H1 (cell line): ENCODE data around the gene PROSER3. TPM values are rescaled to one million over a fixed set of nuclear protein-coding genes. Genes with fewer than 3 reads are reported as not detected.

Experiments used
- CTCF ChIA-PET: fragments of 300-600 bp; sonication (Branson Sonifier 250); formaldehyde crosslinking; loops from one replicate; lab custom pipeline; 2021; ENCODE audit not compliant: partially characterized antibody; lab: Charles Lee
- POLR2A ChIA-PET: fragments of 300-600 bp; sonication (Branson Sonifier 250); formaldehyde crosslinking; loops from one replicate; lab custom pipeline; 2021; ENCODE audit warnings: inconsistent platforms; ENCODE audit not compliant: partially characterized antibody; lab: Charles Lee
- DNase-seq, 2 experiments: peaks; one replicate each; pipeline versions ENCODE4 v3.0.0 to v3.0.0-alpha.2; 2010 to 2022; ENCODE audit warnings: low spot score in 2 of 2, low read depth in 1 of 2, mixed read lengths in 1 of 2
- FAIRE-seq: peaks from 2 replicates; lab custom pipeline; 2011; peaks lifted over from hg19 to GRCh38; lab: Jason Lieb, UNC
- H2AFZ ChIP-seq: 2 replicates; pipeline ENCODE4 v1.8.1; 2012; ENCODE audit warnings: low read length, inconsistent platforms
- H2AK5ac ChIP-seq: 2 replicates; pipeline ENCODE4 v1.6.1; 2013; ENCODE audit warnings: low read depth, low read length
- H2BK120ac ChIP-seq: replicated peaks from 2 replicates; pipeline ENCODE3; 2013; ENCODE audit warnings: low read depth, low read length, inconsistent platforms
- H2BK12ac ChIP-seq: 2 replicates; pipeline ENCODE4 v1.6.1; 2013; ENCODE audit warnings: low read depth, low read length
- H2BK15ac ChIP-seq: 2 replicates; pipeline ENCODE4 v1.6.1; 2013; ENCODE audit warnings: low read length
- H2BK20ac ChIP-seq: 2 replicates; pipeline ENCODE4 v1.6.1; 2013; ENCODE audit warnings: low read length
- H2BK5ac ChIP-seq: 2 replicates; pipeline ENCODE4 v1.6.1; 2013; ENCODE audit warnings: low read depth, low read length
- H3K14ac ChIP-seq: 2 replicates; pipeline ENCODE4 v1.6.1; 2013; ENCODE audit warnings: inconsistent platforms; ENCODE audit not compliant: insufficient read length
- H3K18ac ChIP-seq: 2 replicates; pipeline ENCODE4 v1.6.1; 2013; ENCODE audit warnings: low read length; ENCODE audit errors: extremely low read depth
- H3K23ac ChIP-seq: 2 replicates; pipeline ENCODE4 v1.6.1; 2013; ENCODE audit warnings: inconsistent platforms; ENCODE audit not compliant: insufficient read length
- H3K23me2 ChIP-seq: 2 replicates; pipeline ENCODE4 v1.6.1; 2013; ENCODE audit warnings: low read depth, low read length
- H3K27ac ChIP-seq: 2 replicates; pipeline ENCODE4 v1.6.1; 2011; ENCODE audit warnings: low read depth, low read length, inconsistent platforms
- H3K27me3 ChIP-seq, 4 experiments: replicated peaks in 1 of 4; 1 replicate in 1 of 4; 2 replicates in 3 of 4; pipeline versions ENCODE4 v1.6.1 to v1.8.1; 2011 to 2013; ENCODE audit warnings: low read length in 3 of 4, mild to moderate bottlenecking in 3 of 4, inconsistent platforms in 2 of 4, mixed read lengths in 2 of 4, moderate library complexity in 1 of 4; ENCODE audit not compliant: control insufficient read depth in 3 of 4, insufficient read depth in 3 of 4; ENCODE audit errors: extremely low read depth in 1 of 4
- H3K36me3 ChIP-seq, 4 experiments: 2 replicates each; pipeline versions ENCODE4 v1.6.1 to v1.8.1; 2011 to 2013; ENCODE audit warnings: mild to moderate bottlenecking in 4 of 4, low read length in 3 of 4, moderate library complexity in 2 of 4, control low read depth in 1 of 4, inconsistent platforms in 1 of 4; ENCODE audit not compliant: insufficient read depth in 4 of 4, control insufficient read depth in 2 of 4
- H3K4ac ChIP-seq: replicated peaks from 2 replicates; pipeline ENCODE3; 2013; ENCODE audit warnings: low read length, low read depth, mixed read lengths, inconsistent platforms; ENCODE audit not compliant: insufficient read length
- H3K4me1 ChIP-seq, 4 experiments: replicated peaks in 1 of 4; 1 replicate in 1 of 4; 2 replicates in 3 of 4; pipeline versions ENCODE4 v1.6.1 to v1.8.1; 2011 to 2013; ENCODE audit warnings: low read length in 3 of 4, inconsistent platforms in 2 of 4, mixed read lengths in 1 of 4; ENCODE audit not compliant: insufficient read depth in 4 of 4, control insufficient read depth in 3 of 4
- H3K4me2 ChIP-seq, 2 experiments: 2 replicates each; pipeline versions ENCODE4 v1.6.1 to v1.8.1; 2011 to 2013; ENCODE audit warnings: low read depth in 2 of 2, low read length in 2 of 2, control low read depth in 1 of 2, inconsistent platforms in 1 of 2, mild to moderate bottlenecking in 1 of 2; ENCODE audit not compliant: insufficient read depth in 1 of 2
- H3K4me3 ChIP-seq, 4 experiments: fragments of 200-600, 300-600 bp in 1 of 4; sonication (generic), shearing (Covaris generic), sonication (Bioruptor Twin) in 1 of 4; 2 replicates each; pipeline versions ENCODE4 v1.5.1 to v1.8.1; 2011 to 2016; ENCODE audit warnings: low read length in 4 of 4, low read depth in 3 of 4, control low read depth in 2 of 4, inconsistent platforms in 2 of 4, mild to moderate bottlenecking in 2 of 4, mixed read lengths in 1 of 4, moderate library complexity in 1 of 4; ENCODE audit not compliant: insufficient read depth in 2 of 4; ENCODE audit errors: extremely low read depth in 1 of 4
- H3K56ac ChIP-seq: replicated peaks from 2 replicates; pipeline ENCODE3; 2013; ENCODE audit warnings: low read depth, mild to moderate bottlenecking, mixed read lengths, low read length, inconsistent platforms; ENCODE audit not compliant: insufficient read length
- H3K79me1 ChIP-seq: 2 replicates; pipeline ENCODE4 v1.6.1; 2013; ENCODE audit warnings: low read depth, low read length, control low read depth
- H3K79me2 ChIP-seq, 2 experiments: 2 replicates each; pipeline versions ENCODE4 v1.6.1 to v1.8.1; 2012 to 2013; ENCODE audit warnings: low read length in 2 of 2, mild to moderate bottlenecking in 2 of 2, inconsistent platforms in 1 of 2; ENCODE audit not compliant: insufficient read depth in 2 of 2, control insufficient read depth in 1 of 2
- H3K9ac ChIP-seq, 4 experiments: replicated peaks in 1 of 4; 1 replicate in 1 of 4; 2 replicates in 3 of 4; pipeline versions ENCODE4 v1.6.1 to v1.8.1; 2011 to 2013; ENCODE audit warnings: low read depth in 3 of 4, low read length in 3 of 4, control low read depth in 2 of 4, mild to moderate bottlenecking in 2 of 4, moderate library complexity in 2 of 4, inconsistent platforms in 1 of 4; ENCODE audit errors: extremely low read depth in 1 of 4
- H3K9me3 ChIP-seq, 2 experiments: 2 replicates each; pipeline versions ENCODE4 v1.6.1 to v1.8.1; 2012 to 2013; ENCODE audit warnings: mild to moderate bottlenecking in 2 of 2, moderate library complexity in 2 of 2, control low read depth in 1 of 2, inconsistent platforms in 1 of 2, low read depth in 1 of 2, low read length in 1 of 2, mixed read lengths in 1 of 2; ENCODE audit not compliant: insufficient read depth in 2 of 2
- H4K20me1 ChIP-seq, 2 experiments: replicated peaks in 1 of 2; 2 replicates each; pipeline versions ENCODE3 to v1.8.1; 2011 to 2013; ENCODE audit warnings: inconsistent platforms in 2 of 2, low read length in 2 of 2, mild to moderate bottlenecking in 1 of 2; ENCODE audit not compliant: insufficient read depth in 2 of 2, control insufficient read depth in 1 of 2
- H4K5ac ChIP-seq: 2 replicates; pipeline ENCODE4 v1.6.1; 2013; ENCODE audit warnings: low read length, low read depth, mixed read lengths, inconsistent platforms; ENCODE audit not compliant: insufficient read length
- H4K8ac ChIP-seq: 2 replicates; pipeline ENCODE4 v1.8.0; 2013; ENCODE audit warnings: mild to moderate bottlenecking, moderate library complexity, low read length, inconsistent platforms; ENCODE audit not compliant: insufficient read depth; ENCODE audit errors: extremely low read depth
- H4K91ac ChIP-seq: replicated peaks from 2 replicates; pipeline ENCODE3; 2013; ENCODE audit warnings: low read length, mixed read lengths, inconsistent platforms; ENCODE audit not compliant: insufficient read length
- ASH2L ChIP-seq: fragments of 200-600, 300-600 bp; sonication (generic); IDR thresholded peaks from one replicate; pipeline ENCODE4 v1.7.1; 2017; ENCODE audit warnings: low read length
- FOSL1 ChIP-seq: IDR thresholded peaks from 2 replicates; pipeline ENCODE4 v1.6.1; 2011; ENCODE audit warnings: mild to moderate bottlenecking, low read depth, low read length, moderate library complexity; ENCODE audit not compliant: insufficient read depth
- KDM5A ChIP-seq: fragments of 200-600 bp; IDR thresholded peaks from 2 replicates; pipeline ENCODE4 v1.7.1; 2012; ENCODE audit warnings: mild to moderate bottlenecking, low read length, inconsistent platforms, mixed read lengths
- PHF8 ChIP-seq: fragments of 200-600 bp; sonication (generic); conservative IDR thresholded peaks from 2 replicates; pipeline ENCODE4 v1.7.1; 2012; ENCODE audit warnings: low read depth, mild to moderate bottlenecking, inconsistent platforms, low read length, moderate library complexity
- RNF2 ChIP-seq: fragments of 200-900, 300-1000 bp; sonication (generic); IDR thresholded peaks from 2 replicates; pipeline ENCODE4 v1.7.1; 2016; ENCODE audit warnings: borderline replicate concordance, low read depth, mild to moderate bottlenecking, antibody characterized with exemption, low read length; ENCODE audit not compliant: poor library complexity, severe bottlenecking; ENCODE audit errors: missing control alignments
- TAF7 ChIP-seq: optimal IDR thresholded peaks from 2 replicates; pipeline ENCODE3; 2011; ENCODE audit warnings: low read depth, mild to moderate bottlenecking, inconsistent platforms, low read length, moderate library complexity, borderline replicate concordance
- YY1 ChIP-seq: IDR thresholded peaks from 2 replicates; pipeline ENCODE4 v1.6.1; 2011; ENCODE audit warnings: low read depth, mild to moderate bottlenecking, low read length
- WGBS, 2 experiments: shearing (Covaris generic) in 1 of 2; methylation state at CpG; one replicate each; pipeline versions ENCODE4 v1.1.6 to v1.1.7; 2013 to 2015; ENCODE audit warnings: low lambda C conversion rate in 2 of 2, mixed read lengths in 2 of 2, inconsistent platforms in 1 of 2, low coverage in 1 of 2, missing lambda C conversion rate in 1 of 2; ENCODE audit not compliant: insufficient replicate concordance in 2 of 2, insufficient coverage in 1 of 2, insufficient read length in 1 of 2; ENCODE audit errors: extremely low coverage in 1 of 2, missing lambda C conversion rate in 1 of 2; 5-methylcytosine and 5-hydroxymethylcytosine counted together
- polyA plus RNA-seq, 7 experiments: library from polyadenylated mRNA; depleted of rRNA in 3 of 7; stranded (reverse) in 5 of 7; unstranded in 2 of 7; fragments of >200 nt in 5 of 7; fragments of 200-250 nt in 2 of 7; gene quantifications; 1 replicate in 5 of 7; 2 replicates in 1 of 7; 4 replicates in 1 of 7; pipeline versions ENCODE4 v1.2.1 to v1.2.3, GENCODE V29; 2011 to 2013; ENCODE audit warnings: missing spikeins in 2 of 7, mixed read lengths in 2 of 7
- total RNA-seq: library from RNA; stranded (reverse); fragmentation: NEBNext Ultra II Directional; extraction: Animal tissue kit (Norgen Biotek cat#: 25700); gene quantifications from 2 replicates; pipeline ENCODE4 v1.2.1, GENCODE V29; 2021

Gene PROSER3
- total and polyA plus RNA-seq, 2 of the 8 experiments (the other 6 are each of a cell fraction or from before 2014, with no cell fraction given): 17.8 to 28.9 TPM

GRCh38 chr19:35777086-35777841 is 19.3 kb downstream of the PROSER3 start:
- Histone ChIP-seq H3K27me3 (peaks cover 0 to 9% (median 7%) of the 10 kb centered on the region in 4 experiments; a peak in 3 of 7 replicates), H3K4me1 (peaks cover 0 to 25% (median 20%) of the 10 kb centered on the region in 4 experiments; a peak in 6 of 7 replicates), H3K36me3 (no peaks in the 10 kb centered on the region), H3K4ac (no peak overlapping the region), H3K9me3 (no peaks in the 10 kb centered on the region), H2AK5ac (no peak overlapping the region), H3K4me3 (peak overlapping the region in 1 of 4 experiments; percentile 3; a peak in 2 of 8 replicates), H2BK12ac (no peak overlapping the region), H2AFZ (no peak overlapping the region), H4K91ac (no peak overlapping the region), H4K20me1 (peaks cover 0 to 1% of the 10 kb centered on the region in 2 experiments), H3K79me1 (no peaks in the 10 kb centered on the region; the same call in 1 of the 2 replicates), H3K23ac (no peak overlapping the region), H3K4me2 (peak overlapping the region; percentile 54 to 82), H4K5ac (no peak overlapping the region), H3K79me2 (no peaks in the 10 kb centered on the region), H2BK15ac (no peak overlapping the region; the same call in 1 of the 2 replicates), H3K14ac (no peak overlapping the region), H2BK120ac (no peak overlapping the region)
- ChIA-PET POLR2A (interaction anchor here (0.6 to 3.1 kb wide), 12 partner anchors 7 to 108 kb away, joined by 3 to 11 read pairs (median 3); partner anchors contain the start of genes HSPB6, LIN37, PSENEN and U2AF1L4), CTCF (interaction anchor here (0.9 to 1.5 kb wide), 7 partner anchors 9 to 79 kb away, joined by 3 to 4 read pairs (median 3); partner anchors contain the start of gene HSPB6)
- DNase-seq (no peak), FAIRE-seq (no peak)
- TF ChIP-seq PHF8: no peak
- no peak for TF ChIP-seq FOSL1
- no peak for TF ChIP-seq RNF2
- TF ChIP-seq YY1: no peak
- TF ChIP-seq KDM5A: no peak
- TF ChIP-seq TAF7: no peak
- TF ChIP-seq ASH2L: no peak
- TF ChIP-seq, all 59 proteins: peak for 0
- Histone ChIP-seq H3K56ac (no peak overlapping the region), H3K23me2 (peaks cover 4% of the 10 kb centered on the region; the same call in 1 of the 2 replicates), H4K8ac (no peak overlapping the region), H3K18ac (peak overlapping the region; percentile 9; the same call in 1 of the 2 replicates), H2BK20ac (no peak overlapping the region), H2BK5ac (peak overlapping the region; percentile 24; the same call in 1 of the 2 replicates), H3K9ac (no peak overlapping the region; a peak in 1 of 7 replicates), H3K27ac (no peak overlapping the region)
- WGBS, 2 experiments: 32% methylated on average over 18 of the region's 19 CpGs; no CpG with 5 or more reads in 1 of the 2 experiments
